Uterus (tissue), 4 donors: ENCODE data around the gene DLG1. TPM values are rescaled to one million over a fixed set of nuclear protein-coding genes. Genes with fewer than 3 reads are reported as not detected.

ENCODE experiments used
- DNase-seq, 2 donors: peaks; one replicate each; pipeline ENCODE4 v3.0.0-alpha.2; 2019 to 2020
- H3K27ac ChIP-seq, 2 donors: fragments of 200-600 bp; sonication (generic); 1 replicate in 1 of 2; 2 replicates in 1 of 2; pipeline ENCODE4 v1.5.1; 2016 to 2018
- H3K27me3 ChIP-seq, 2 donors: fragments of 200-600 bp; sonication (generic); one replicate each; pipeline ENCODE4 v1.5.1; 2018 to 2019; ENCODE audit warnings: control low read depth in 1 of 2
- H3K36me3 ChIP-seq, 2 donors: fragments of 200-600 bp; sonication (generic); one replicate each; pipeline ENCODE4 v1.5.1; 2019; ENCODE audit warnings: control low read depth in 1 of 2
- H3K4me1 ChIP-seq, 2 donors: fragments of 200-600 bp; sonication (generic); one replicate each; pipeline ENCODE4 v1.5.1; 2018 to 2019; ENCODE audit warnings: control low read depth in 1 of 2
- H3K4me3 ChIP-seq, 2 donors: fragments of 200-600 bp; sonication (generic); 1 replicate in 1 of 2; 2 replicates in 1 of 2; pipeline ENCODE4 v1.5.1; 2018 to 2019; ENCODE audit warnings: mild to moderate bottlenecking in 1 of 2
- H3K9me3 ChIP-seq, 2 donors: fragments of 200-600 bp; sonication (generic); one replicate each; pipeline ENCODE4 v1.5.1; 2019; ENCODE audit warnings: control low read depth in 1 of 2
- POLR2A ChIP-seq, 2 donors: fragments of 450-650 bp; IDR thresholded peaks; one replicate each; pipeline ENCODE4 v1.6.1; 2016; ENCODE audit warnings: antibody characterized with exemption in 2 of 2, mild to moderate bottlenecking in 1 of 2, moderate library complexity in 1 of 2
- intact Hi-C: fragments of 100-400 bp; cut with DNase I; formaldehyde crosslinking; loops from one replicate; pipeline ENCODE4 v1.15.1; 2023; ENCODE audit warnings: low total_unique reads
- total RNA-seq, 4 donors: library from RNA; depleted of rRNA in 3 of 4; stranded (reverse); fragments of >200 nt in 3 of 4; gene quantifications; one replicate each; pipeline versions ENCODE4 v1.1.0 to v1.2.4, GENCODE V29; 2014 to 2023
- TF ChIP-seq, protein P1 (sequence below), 4 experiments: fragments of 200-600 bp in 2 of 4; fragments of 450-650 bp in 2 of 4; sonication (generic) in 2 of 4; IDR thresholded peaks; one replicate each; pipeline ENCODE4 v1.5.1; 2016 to 2019; ENCODE audit warnings: antibody characterized with exemption in 4 of 4, mild to moderate bottlenecking in 2 of 4, moderate library complexity in 1 of 4
- donor health status: DM: yes; HTN: yes; CAD: no.

Gene DLG1
- total RNA-seq, 4 donors from 2014 or later, result 24.1 to 139 (median 82.9) TPM

DNA sequence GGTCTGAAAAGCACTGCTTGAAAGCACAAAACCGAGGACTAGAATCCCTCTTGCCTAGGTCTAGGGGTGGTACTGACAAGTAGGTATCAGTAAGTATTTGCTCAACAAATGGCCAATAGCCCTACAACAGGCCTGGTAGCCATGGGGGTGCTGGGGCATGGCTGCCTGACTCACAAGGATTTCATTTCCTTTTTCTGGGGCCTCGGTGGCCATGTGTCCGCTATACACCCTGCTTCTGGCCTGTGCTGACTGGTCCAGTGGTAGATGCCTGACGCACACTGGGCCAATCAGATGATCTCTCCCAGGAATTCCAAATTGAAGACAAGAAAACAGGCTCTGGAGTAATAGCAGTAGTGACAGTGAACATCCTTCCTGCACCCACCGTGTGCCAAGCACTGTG is 298.2 kb downstream of the DLG1 start:
- no peaks in the 10 kb centered on the region for H3K4me1 ChIP-seq
- H3K36me3 ChIP-seq, result no peaks in the 10 kb centered on the region
- TF ChIP-seq, protein P1, sequence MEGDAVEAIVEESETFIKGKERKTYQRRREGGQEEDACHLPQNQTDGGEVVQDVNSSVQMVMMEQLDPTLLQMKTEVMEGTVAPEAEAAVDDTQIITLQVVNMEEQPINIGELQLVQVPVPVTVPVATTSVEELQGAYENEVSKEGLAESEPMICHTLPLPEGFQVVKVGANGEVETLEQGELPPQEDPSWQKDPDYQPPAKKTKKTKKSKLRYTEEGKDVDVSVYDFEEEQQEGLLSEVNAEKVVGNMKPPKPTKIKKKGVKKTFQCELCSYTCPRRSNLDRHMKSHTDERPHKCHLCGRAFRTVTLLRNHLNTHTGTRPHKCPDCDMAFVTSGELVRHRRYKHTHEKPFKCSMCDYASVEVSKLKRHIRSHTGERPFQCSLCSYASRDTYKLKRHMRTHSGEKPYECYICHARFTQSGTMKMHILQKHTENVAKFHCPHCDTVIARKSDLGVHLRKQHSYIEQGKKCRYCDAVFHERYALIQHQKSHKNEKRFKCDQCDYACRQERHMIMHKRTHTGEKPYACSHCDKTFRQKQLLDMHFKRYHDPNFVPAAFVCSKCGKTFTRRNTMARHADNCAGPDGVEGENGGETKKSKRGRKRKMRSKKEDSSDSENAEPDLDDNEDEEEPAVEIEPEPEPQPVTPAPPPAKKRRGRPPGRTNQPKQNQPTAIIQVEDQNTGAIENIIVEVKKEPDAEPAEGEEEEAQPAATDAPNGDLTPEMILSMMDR (IDR thresholded peaks at IDR 0.05), result no peak
- TF ChIP-seq POLR2A (IDR thresholded peaks at IDR 0.05), result no peak
- H3K9me3 ChIP-seq, result no peaks in the 10 kb centered on the region
- no peak for DNase-seq
- intact Hi-C loops, result loop anchor here (10.0 kb wide), 1 partner anchor 185 kb away; no protein-coding TSS in a partner anchor
- H3K4me3 ChIP-seq, result no peak overlapping the region
- no peaks in the 10 kb centered on the region for H3K27me3 ChIP-seq
- H3K27ac ChIP-seq, result no peak overlapping the region

- intact Hi-C loops, result no loop called here
- Histone ChIP-seq H3K9me3 (no peaks in the 10 kb centered on the region), H3K36me3 (no peaks in the 10 kb centered on the region), H3K4me1 (no peaks in the 10 kb centered on the region), H3K4me3 (no peak overlapping the region), H3K27ac (no peak overlapping the region), H3K27me3 (no peaks in the 10 kb centered on the region)
- TF ChIP-seq, protein P1 (IDR thresholded peaks at IDR 0.05), result no peak
- no peak for TF ChIP-seq POLR2A (IDR thresholded peaks at IDR 0.05)
- no peak for DNase-seq
These were observed 299.2 kb downstream of the DLG1 start for GRCh38 chr3:196998966-196999760.

DNA sequence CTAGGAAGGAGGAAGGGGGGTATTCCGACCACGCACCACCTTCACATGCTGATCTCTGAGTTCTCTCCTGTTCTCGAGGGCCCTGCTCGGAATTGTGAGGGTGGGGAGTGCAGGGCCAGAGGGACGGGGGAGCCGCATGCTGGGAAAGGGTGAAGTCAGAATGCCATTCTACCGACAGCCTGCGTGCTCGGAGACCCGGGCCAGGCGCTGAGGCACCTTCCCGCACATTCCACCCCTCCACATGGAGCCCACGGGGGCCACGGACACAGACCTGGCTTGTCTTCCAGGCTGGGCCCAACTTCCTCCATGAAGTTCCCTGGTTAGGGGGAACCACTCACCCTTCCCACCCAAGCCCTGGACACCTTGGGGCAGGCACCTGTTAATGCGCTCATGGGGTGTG is 301.1 kb downstream of the DLG1 start:
- Histone ChIP-seq H3K27me3 (no peaks in the 10 kb centered on the region), H3K27ac (no peak overlapping the region), H3K9me3 (no peaks in the 10 kb centered on the region), H3K4me3 (no peak overlapping the region), H3K36me3 (no peaks in the 10 kb centered on the region), H3K4me1 (no peaks in the 10 kb centered on the region)
- no peak for DNase-seq
- TF ChIP-seq, protein P1 (IDR thresholded peaks at IDR 0.05), result no peak
- no peak for TF ChIP-seq POLR2A (IDR thresholded peaks at IDR 0.05)
- intact Hi-C loops, result no loop called here

DNA sequence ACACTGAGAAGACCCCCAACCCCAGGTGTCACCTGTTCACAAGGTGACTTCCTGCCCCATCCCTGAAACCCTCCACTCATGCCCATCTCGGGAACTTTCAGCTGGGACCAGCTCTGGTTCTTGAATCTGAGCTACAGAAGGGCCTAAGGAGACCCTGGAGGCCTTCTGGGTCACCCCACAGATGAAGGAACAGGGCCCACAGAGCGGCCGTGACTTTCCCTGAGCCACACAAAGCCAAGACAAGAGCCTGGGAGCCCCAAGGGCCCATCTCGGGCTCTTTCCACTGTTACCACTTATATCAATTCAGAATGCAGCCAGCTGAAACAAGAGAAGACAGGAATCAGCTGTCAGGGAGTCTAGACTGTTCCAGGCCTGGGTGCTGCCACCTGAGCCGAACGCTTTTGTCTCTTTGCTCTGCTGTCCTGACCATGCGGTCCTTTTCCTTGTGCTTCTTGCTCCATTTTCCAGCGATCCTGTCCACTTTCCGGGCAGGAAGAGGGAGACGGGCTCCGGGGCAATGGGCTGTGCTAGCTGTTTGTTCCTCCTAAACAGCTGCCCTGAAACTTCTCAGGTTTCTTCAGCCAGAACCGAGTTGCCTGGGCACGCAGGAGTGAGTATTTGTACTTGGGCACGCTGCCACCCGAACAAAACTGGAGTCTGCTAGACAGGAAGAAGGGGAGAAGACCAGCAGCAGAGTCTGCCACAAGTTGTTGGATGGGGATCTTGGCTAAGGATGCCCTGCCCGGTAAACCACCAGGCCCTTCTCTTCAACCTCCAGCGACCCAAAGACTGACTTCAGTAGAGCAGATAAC is 301.8 kb downstream of the DLG1 start:
- DNase-seq, result no peak
- no peaks in the 10 kb centered on the region for H3K36me3 ChIP-seq
- no peaks in the 10 kb centered on the region for H3K9me3 ChIP-seq
- no peak overlapping the region for H3K27ac ChIP-seq
- TF ChIP-seq POLR2A (IDR thresholded peaks at IDR 0.05), result no peak
- TF ChIP-seq, protein P1 (IDR thresholded peaks at IDR 0.05), result no peak
- no peaks in the 10 kb centered on the region for H3K4me1 ChIP-seq
- H3K27me3 ChIP-seq, result no peaks in the 10 kb centered on the region
- no peak overlapping the region for H3K4me3 ChIP-seq
- intact Hi-C loops, result no loop called here
